GM18505 (cell line): Measurements from ENCODE around the gene DIP2A.
"Not testable (repeated sequence)": the region's sequence is repeated elsewhere in the genome, so short reads cannot be mapped to it uniquely, and the experiment has no call there.

Experiments used
- ATAC-seq: cut with Tn5 transposase; IDR thresholded peaks from one replicate; pipeline ENCODE4 v1.9.1; 2021; ENCODE audit not compliant: unreplicated experiment
- POLR2A ChIP-seq: IDR thresholded peaks from 4 replicates; pipeline ENCODE4 v1.6.1; 2011; ENCODE audit warnings: borderline replicate concordance; ENCODE audit not compliant: insufficient read depth, insufficient read length; ENCODE audit errors: extremely low read depth

Gene DIP2A

DNA sequence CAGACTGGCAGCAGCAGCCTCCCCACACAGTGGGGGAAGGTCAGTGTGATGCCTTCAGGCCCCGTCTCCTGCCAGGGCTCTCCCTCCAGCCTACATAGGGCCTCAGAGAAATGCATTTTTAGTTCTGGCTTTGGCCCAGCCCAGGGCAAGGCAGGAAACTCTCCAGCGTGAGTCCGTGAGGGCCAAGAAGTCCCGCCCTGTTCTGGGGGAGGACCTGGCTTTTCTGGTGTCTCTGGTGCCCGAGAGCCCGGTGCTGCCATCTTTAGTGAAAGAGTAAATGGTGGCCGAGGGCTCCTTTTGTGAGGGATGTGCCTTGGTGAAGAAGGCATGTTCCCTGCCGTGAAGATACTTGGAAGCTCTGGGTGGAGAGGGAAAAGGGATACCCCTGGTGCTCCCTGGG is 14.8 kb upstream of the DIP2A start:
- ATAC-seq = no peak
- no peak for TF ChIP-seq POLR2A

DNA sequence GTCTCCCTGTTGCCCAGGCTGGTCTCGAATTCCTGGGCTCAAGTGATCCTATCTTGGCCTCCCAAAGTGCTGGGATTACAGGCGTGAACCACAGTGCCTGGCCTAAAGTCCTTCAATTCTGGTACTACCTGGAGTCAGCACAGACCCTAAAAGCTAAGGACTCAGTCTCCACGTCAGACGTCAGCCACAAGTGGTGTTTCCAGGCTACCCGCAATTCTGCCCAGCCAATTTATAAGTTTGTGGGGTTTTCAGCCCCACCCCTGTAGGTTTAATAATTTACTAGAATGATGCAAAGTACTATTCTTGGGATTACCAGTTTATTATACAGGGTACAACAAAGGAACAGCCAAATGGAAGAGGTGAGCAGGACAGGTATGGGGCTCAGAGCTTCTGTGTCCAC is 10.6 kb upstream of the DIP2A start:
- ATAC-seq = no peak
- TF ChIP-seq POLR2A = no peak

DNA sequence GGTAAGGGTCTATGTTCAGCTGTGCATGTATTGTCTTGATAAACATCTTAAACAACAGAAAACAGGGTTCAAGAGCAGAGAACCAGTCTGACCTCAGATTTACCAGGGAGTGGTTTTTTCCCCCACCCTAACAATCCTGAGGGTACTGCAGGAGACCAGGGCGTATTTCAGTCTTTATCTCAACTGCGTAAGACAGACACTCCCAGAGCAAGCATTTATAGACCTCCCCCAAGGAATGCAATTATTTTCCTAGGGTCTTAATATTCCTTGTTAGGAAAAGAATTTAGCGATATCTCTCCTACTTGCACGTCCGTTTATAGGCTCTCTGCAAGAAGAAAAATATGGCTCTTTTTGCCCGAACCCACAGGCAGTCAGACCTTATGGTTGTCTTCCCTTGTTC is 9.8 kb upstream of the DIP2A start:
- not testable (repeated sequence) for ATAC-seq

DNA sequence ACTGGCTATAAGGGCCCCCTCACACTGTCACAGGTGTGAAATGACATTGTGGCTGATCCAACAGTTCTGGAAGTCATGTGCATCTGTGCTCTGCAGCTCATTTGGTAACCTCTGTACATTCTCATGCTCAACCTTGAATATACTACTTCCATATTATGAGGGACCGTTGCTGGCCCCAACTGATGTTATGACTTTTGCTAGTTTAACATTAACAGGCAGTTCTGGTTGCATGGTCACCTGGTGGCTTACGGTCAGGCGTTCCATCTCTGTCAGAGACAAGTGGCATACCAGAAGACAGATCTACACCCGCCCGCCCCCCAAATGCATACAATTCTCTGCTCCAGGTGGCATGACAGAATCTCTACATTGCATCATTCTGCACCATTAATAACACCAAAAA is 6.0 kb upstream of the DIP2A start:
- ATAC-seq = no peak
- TF ChIP-seq POLR2A = no peak

DNA sequence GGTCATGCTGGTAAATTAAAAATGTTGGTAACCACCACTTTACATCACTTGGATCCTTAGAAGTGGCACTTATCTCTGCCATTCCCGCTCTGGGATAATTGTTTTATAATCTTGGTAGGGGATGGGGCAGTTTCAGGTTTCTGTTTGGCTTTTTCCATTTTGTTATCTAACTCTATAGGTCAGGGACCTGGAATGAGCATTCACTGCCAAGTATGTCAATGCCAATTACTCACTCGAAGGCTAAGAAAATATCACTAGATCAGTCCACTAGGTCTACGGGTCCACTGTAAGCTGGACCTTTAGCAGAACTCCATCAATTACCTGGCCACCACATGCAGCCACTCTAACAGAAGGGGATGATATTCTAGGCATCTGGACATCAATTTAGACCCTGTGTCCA is 4.5 kb upstream of the DIP2A start:
- ATAC-seq = no peak
- TF ChIP-seq POLR2A = no peak

DNA sequence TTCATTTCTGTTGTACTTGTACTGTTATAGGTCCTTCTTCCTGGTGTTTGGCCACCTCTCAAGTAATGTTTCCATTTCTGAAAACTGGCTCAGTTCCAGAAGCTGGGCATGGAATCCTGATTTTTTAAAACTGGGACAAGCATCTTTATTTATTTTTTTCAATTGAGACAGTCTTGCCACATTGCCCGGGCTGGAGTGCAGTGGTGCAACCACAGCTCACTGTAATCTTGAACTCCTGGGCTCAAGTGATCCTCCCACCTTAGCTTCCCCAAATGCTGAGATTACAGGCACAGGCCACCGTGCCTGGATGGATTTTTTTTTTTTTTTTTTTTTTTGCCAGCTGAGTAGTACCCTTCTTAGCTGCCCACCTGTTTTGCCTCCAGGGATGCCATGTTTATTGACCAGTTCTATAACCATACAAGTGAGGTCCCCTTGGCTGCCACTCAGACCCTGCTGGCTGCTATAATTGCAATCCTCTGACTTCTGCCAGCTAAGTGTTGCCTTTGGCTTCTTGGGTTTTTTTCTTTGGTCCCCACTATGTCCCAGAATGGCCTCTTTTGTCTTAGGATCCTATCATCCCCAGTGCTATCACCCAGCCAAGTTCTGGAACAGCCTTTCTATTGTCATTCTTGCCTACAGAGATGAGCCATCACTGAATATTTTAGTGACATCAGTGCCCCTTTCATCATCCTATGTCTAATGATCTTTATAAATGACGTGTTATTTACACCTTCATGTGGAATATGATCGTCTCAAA is 3.9 kb upstream of the DIP2A start:
- no peak for TF ChIP-seq POLR2A
- no peak for ATAC-seq

DNA sequence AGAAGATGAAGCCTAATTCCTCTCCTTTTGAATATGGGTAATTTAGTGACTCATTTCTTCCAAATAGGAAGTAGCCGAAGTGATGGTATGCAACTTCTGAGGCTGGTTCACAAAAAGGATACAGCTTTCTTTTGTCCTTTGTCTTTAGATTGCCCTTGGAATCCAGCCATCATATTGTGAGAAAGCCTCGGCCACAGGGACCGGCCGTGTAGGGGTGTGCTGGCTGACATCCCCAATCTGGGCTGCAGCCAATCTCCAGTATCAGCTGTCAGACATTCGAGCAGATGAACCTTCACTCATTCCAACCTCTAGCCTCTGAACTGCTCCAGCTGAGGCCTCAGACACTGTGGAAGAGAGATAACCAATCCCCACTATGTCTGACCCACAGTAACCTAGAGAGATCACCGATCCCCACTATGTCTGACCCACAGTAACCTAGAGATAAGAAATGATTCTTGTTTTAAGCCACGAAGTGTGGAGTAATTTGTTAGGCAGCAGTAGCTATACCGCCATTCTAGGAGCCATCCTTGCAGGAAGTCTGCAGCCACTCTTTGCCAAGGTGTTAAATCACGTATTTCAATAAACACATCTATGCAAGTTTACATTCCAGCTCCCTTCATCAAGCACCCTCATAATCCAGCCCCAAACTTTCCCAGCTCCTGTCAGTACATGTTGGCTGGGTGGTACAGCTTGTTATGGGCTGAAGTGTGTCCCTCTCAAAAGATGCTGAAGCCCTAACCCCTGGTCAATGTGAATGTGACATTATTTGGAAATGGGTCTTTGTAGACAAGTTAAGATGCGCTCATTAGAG is 2.9 kb upstream of the DIP2A start:
- ATAC-seq = no peak
- TF ChIP-seq POLR2A = no peak

DNA sequence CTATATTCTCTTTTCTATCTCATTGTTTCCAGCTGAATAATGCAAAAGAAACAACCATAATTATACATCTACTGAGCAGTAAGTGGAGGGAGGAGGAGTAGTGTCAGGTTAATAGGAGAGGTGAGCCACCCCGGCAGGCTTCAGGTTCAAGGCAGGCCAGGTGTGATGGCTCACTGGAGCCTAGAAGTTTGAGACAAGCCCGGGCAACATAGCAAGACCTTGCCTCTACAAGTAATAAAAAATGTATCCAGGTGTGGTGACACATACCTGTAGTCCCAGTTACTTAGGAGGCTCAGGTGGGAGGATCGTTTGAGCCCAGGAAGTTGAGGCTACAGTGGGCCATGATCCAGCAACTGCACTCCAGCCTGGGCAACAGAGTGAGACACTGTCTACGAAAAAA is 1.9 kb upstream of the DIP2A start:
- TF ChIP-seq POLR2A = no peak
- ATAC-seq = no peak

DNA sequence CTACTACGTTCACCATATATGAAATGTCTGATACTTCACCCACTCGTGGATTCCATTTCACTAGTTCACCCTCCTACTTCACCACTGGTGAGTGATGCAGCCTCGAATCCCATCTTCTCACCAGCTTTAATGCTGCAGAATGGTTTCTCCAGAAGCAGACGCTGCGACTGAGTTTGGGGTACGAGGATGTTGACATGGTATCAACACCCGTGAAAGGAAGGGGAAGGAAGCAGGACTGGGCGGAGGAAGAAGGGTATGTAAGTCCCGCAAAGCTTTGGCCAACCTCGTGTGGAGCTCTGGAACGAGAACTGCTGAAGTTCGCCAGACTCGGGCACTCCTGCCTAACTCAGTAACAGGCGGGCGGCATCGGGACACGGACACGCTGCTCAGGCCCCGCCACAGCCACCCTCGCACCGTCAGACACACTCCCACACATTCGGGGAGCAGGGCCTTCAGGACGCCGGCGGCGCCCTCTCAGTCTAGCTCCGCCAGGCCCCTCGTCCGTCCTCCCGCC is 833 bp upstream of the DIP2A start:
- peak; percentile 16 for ATAC-seq
- no peak for TF ChIP-seq POLR2A

DNA sequence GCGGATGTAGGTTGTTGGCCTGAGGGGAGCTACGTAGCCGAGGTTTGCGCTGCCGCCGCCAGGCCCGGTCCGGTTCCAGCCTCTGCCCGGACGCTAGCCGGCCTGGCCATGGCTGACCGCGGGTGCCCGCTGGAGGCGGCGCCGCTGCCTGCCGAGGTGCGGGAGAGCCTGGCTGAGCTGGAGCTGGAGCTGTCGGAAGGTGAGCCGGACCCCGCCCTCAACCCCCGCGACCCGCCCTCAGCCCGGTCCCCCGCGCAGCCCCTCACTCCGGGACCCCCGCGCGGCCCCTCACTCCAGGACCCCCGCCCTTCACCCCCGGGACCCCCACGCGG is 299 bp downstream of the DIP2A start:
- peak; percentile 50 for TF ChIP-seq POLR2A
- ATAC-seq = no peak

DNA sequence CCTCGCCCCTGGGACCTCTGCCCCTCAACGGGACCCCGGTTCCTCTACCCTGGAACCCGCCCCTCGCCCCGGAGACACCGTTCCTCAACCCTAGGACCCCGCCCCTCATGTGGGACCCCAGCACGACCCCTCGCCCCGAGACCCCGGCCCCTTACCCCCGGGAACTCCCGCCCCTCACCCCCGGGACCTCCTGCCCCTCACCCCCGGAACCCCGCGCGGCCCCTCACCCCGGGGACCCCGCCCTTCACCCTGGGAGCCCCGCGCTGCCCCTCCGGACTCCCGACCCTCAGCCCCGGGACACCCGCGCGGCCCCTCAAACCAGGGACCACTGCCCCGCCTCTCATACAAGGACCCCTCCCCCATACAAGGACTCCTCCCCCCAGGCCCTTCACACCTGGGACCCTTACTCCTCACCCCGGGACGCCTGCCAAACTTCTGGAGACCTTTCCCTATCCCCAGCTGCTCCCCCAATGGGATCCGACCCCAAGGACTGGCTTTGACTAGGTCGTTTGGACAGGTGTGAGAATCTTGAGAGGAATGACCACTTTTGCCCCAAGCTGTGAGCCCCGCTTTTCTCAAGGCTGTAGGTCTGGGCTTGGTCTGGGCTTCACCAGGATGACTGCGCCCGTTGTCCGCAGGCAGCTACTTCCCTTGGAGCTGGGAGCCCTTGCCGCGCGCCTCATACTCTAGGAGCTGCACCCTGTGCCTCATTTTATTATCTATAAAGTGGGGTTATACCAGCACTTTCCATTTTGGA is 843 bp downstream of the DIP2A start:
- TF ChIP-seq POLR2A = no peak
- ATAC-seq = no peak

DNA sequence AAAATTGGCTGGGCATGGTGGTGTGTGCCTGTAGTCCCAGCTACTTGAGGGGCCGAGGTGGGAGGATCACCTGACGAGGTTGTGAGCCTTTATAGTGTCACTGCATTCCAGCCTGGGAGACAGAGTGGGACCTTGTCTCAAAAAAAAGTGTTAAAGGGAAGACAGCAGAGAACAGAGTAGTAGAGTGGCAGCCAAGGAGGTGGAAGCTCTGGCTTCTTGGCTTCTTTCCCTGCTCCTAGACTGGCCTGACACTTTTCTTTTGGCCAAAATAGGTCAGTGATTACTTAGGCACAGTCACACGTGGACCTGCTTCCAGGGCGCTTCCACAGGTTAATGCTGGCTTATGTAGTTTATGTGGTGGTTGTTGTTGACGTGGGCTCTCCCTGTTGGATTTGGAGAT is 3.2 kb downstream of the DIP2A start:
- ATAC-seq = no peak
- no peak for TF ChIP-seq POLR2A

DNA sequence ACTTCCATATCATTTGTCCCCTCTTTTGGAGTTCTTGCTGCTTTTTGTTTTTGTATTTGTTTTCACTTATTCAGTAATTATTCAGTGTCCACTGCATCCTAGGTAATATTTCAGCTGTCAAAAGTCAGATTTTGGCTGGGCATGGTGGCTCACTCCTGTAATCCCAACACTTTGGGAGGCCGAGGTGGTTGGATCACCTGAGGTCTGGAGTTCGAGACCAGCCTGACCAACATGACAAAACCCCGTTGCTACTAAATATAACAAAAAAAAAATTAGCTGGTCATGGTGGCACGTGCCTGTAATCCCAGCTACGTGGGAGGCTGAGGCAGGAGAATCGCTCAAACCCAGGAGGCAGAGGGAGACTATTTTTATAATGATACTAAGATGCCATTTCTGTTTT is 6.5 kb downstream of the DIP2A start:
- not testable (repeated sequence) for ATAC-seq

DNA sequence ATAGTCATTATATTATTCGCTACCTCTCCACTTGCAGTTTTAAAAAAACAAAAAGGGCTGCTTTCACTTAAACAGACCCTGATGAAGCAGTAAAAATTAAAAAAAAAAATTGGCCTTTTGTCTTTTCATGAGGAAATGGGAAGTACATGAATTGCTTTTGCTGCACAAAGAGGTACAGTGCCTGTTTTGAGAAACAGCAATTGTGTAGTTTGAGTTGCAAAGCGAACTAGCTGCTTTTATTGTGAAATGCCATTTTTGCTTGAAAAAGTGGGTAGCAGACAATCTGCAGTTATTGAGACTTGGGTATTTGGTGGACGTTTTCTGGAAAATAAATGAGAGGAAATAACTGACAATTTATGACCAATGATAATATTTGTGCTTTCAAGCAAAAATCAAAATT is 7.0 kb downstream of the DIP2A start:
- no peak for TF ChIP-seq POLR2A
- ATAC-seq = no peak
